DOHH2 (cell line): ENCODE results near the gene CSNK2A1.
"Not testable (repeated sequence)": the region's sequence is repeated elsewhere in the genome, so short reads cannot be mapped to it uniquely, and the experiment has no call there.

ENCODE experiments used
- H3F3A ChIP-seq: fragments of 200-600 bp; sonication (generic), shearing (Covaris generic); 2 replicates; pipeline ENCODE4 v1.6.0; 2016; ENCODE audit warnings: antibody characterized with exemption, mild to moderate bottlenecking; ENCODE audit not compliant: control insufficient read depth, insufficient read depth
- H3K27ac ChIP-seq: fragments of 200-600 bp; sonication (generic); 2 replicates; pipeline ENCODE4 v1.5.1; 2014; ENCODE audit warnings: low read depth, mild to moderate bottlenecking, low read length, moderate library complexity
- H3K27me3 ChIP-seq: fragments of 200-600 bp; sonication (generic); 2 replicates; pipeline ENCODE4 v1.6.1; 2014; ENCODE audit warnings: mild to moderate bottlenecking, low read length, mixed read lengths; ENCODE audit not compliant: control insufficient read depth
- H3K36me3 ChIP-seq: fragments of 200-600 bp; sonication (generic); 2 replicates; pipeline ENCODE4 v1.6.1; 2014; ENCODE audit warnings: mild to moderate bottlenecking, low read length, moderate library complexity, mixed read lengths; ENCODE audit not compliant: control insufficient read depth
- H3K4me1 ChIP-seq: fragments of 200-600 bp; sonication (generic); 2 replicates; pipeline ENCODE4 v1.6.1; 2014; ENCODE audit warnings: mild to moderate bottlenecking, low read length, mixed read lengths; ENCODE audit not compliant: control insufficient read depth
- H3K4me2 ChIP-seq: fragments of 200-600 bp; sonication (generic); 2 replicates; pipeline ENCODE4 v1.6.0; 2014; ENCODE audit warnings: mild to moderate bottlenecking, low read length, moderate library complexity
- H3K4me3 ChIP-seq: fragments of 200-600 bp; sonication (generic); 2 replicates; pipeline ENCODE4 v1.5.1; 2014; ENCODE audit warnings: mild to moderate bottlenecking, low read length, mixed read lengths
- H3K79me2 ChIP-seq: fragments of 200-600 bp; sonication (generic); 2 replicates; pipeline ENCODE4 v1.6.1; 2014; ENCODE audit warnings: mild to moderate bottlenecking, low read length, mixed read lengths; ENCODE audit not compliant: control insufficient read depth
- H3K9me2 ChIP-seq: fragments of 200-600 bp; sonication (generic); replicated peaks from 2 replicates; pipeline ENCODE4 v1.6.1; 2014; ENCODE audit warnings: mild to moderate bottlenecking, low read length, mixed read lengths; ENCODE audit not compliant: control insufficient read depth
- H3K9me3 ChIP-seq: fragments of 200-600 bp; sonication (generic); 2 replicates; pipeline ENCODE4 v1.6.1; 2014; ENCODE audit warnings: antibody characterized with exemption, low read length, mixed read lengths; ENCODE audit not compliant: control insufficient read depth, insufficient read depth
- H4K20me1 ChIP-seq: fragments of 200-600 bp; sonication (generic); 2 replicates; pipeline ENCODE4 v1.6.0; 2014; ENCODE audit warnings: low read depth, mild to moderate bottlenecking, antibody characterized with exemption, low read length, moderate library complexity; ENCODE audit not compliant: control insufficient read depth, insufficient read depth
- EZH2phosphoT487 ChIP-seq: fragments of 200-600 bp; sonication (generic); IDR thresholded peaks from 2 replicates; pipeline ENCODE4 v1.6.1; 2017; ENCODE audit warnings: borderline replicate concordance, mild to moderate bottlenecking, antibody characterized with exemption, low read length, moderate library complexity, mixed read lengths
- TF ChIP-seq, protein P1 (sequence below): fragments of 200-600 bp; sonication (generic); IDR thresholded peaks from one replicate; pipeline ENCODE4 v1.5.1; 2014; ENCODE audit warnings: antibody characterized with exemption, mild to moderate bottlenecking, low read depth, low read length; ENCODE audit not compliant: poor library complexity, severe bottlenecking

CSNK2A1 gene

DNA sequence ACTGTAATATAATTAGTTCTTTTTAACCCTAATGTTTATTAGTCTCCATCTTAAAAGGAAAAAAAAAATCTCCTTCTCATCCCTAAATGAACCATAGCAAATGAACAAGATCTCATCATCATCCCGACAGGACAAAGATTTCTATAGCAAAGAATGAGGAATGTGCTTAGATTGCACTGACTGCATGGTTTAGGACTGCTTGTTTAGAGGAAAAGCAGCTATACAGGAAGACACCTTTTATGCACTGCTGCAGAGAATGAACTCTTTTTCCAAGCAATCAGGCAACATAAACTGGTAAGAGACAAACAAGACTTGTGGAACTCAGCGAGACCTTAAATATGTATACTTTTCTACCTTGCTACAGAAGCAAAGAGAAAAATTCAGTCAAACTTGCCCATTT, 26.8 kb downstream of the CSNK2A1 start:
- no peak overlapping the region for H3K4me3 ChIP-seq
- no peaks in the 10 kb centered on the region for H3K9me2 ChIP-seq
- no peak overlapping the region for H3K4me2 ChIP-seq
- H3K4me1 ChIP-seq, result peaks cover 15% of the 10 kb centered on the region
- no peaks in the 10 kb centered on the region for H3K27me3 ChIP-seq
- H3K36me3 ChIP-seq, result peaks cover 56% of the 10 kb centered on the region
- TF ChIP-seq, protein P1, sequence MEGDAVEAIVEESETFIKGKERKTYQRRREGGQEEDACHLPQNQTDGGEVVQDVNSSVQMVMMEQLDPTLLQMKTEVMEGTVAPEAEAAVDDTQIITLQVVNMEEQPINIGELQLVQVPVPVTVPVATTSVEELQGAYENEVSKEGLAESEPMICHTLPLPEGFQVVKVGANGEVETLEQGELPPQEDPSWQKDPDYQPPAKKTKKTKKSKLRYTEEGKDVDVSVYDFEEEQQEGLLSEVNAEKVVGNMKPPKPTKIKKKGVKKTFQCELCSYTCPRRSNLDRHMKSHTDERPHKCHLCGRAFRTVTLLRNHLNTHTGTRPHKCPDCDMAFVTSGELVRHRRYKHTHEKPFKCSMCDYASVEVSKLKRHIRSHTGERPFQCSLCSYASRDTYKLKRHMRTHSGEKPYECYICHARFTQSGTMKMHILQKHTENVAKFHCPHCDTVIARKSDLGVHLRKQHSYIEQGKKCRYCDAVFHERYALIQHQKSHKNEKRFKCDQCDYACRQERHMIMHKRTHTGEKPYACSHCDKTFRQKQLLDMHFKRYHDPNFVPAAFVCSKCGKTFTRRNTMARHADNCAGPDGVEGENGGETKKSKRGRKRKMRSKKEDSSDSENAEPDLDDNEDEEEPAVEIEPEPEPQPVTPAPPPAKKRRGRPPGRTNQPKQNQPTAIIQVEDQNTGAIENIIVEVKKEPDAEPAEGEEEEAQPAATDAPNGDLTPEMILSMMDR, result no peak
- TF ChIP-seq EZH2phosphoT487, result no peak
- peaks cover 3% of the 10 kb centered on the region; the same call in 1 of the 2 replicates for H3F3A ChIP-seq
- no peak overlapping the region for H3K27ac ChIP-seq
- peaks cover 28% of the 10 kb centered on the region for H4K20me1 ChIP-seq
- H3K79me2 ChIP-seq, result peaks cover 97% of the 10 kb centered on the region
- peaks cover 15% of the 10 kb centered on the region; the same call in 1 of the 2 replicates for H3K9me3 ChIP-seq

DNA sequence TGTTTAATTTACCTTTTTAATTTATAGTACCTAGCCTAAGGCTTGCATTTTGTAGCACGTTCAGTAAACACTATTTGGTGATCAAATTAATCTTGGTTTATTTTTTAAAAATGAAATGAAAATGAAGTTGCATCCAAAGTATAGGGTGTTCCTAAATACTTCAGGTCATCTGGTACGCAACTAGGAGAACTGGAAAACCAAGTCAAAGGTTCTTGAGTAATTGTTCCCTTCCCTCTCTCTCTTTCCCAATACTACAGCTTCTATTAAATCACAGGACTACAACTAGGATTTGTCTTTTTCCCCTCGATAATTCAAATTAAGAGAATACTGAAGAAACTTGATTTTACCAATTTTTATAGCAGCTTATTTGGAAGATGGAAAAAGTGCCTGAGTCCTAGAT, 27.9 kb downstream of the CSNK2A1 start:
- no peak overlapping the region for H3K27ac ChIP-seq
- H3K9me3 ChIP-seq, result peaks cover 4% of the 10 kb centered on the region; the same call in 1 of the 2 replicates
- H3F3A ChIP-seq, result peaks cover 3% of the 10 kb centered on the region; the same call in 1 of the 2 replicates
- H3K79me2 ChIP-seq, result peaks cover 97% of the 10 kb centered on the region
- no peaks in the 10 kb centered on the region for H3K9me2 ChIP-seq
- no peak overlapping the region for H3K4me2 ChIP-seq
- TF ChIP-seq, protein P1, result no peak
- TF ChIP-seq EZH2phosphoT487, result no peak
- H3K4me3 ChIP-seq, result no peak overlapping the region
- H3K36me3 ChIP-seq, result peaks cover 48% of the 10 kb centered on the region
- peaks cover 29% of the 10 kb centered on the region for H4K20me1 ChIP-seq
- H3K27me3 ChIP-seq, result no peaks in the 10 kb centered on the region
- H3K4me1 ChIP-seq, result peaks cover 26% of the 10 kb centered on the region

DNA sequence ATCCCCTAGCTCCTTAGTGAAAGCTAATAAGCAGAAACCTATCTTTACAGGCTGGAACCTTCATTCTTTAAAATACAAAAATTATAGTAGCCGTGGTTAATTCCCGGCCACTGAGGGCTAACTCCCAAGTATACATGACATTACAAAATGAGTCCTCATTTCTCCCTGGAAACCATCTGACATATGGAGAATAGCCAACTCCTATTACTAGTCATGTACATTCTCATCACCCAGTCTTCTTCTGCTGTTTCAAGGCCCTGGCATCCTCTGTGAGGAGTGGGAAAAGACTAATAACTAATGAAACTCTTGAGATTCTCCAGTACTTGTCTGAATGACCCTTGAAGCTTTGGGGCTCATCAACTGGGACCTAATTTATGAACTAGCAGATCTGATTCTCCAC, 30.2 kb downstream of the CSNK2A1 start:
- Histone ChIP-seq H3K9me3 (no peaks in the 10 kb centered on the region), H3K4me2 (no peak overlapping the region), H3K79me2 (peaks cover 99% of the 10 kb centered on the region), H3K27ac (no peak overlapping the region), H3K36me3 (peaks cover 47% of the 10 kb centered on the region), H3K4me3 (no peak overlapping the region), H3K27me3 (no peaks in the 10 kb centered on the region), H4K20me1 (peaks cover 37% of the 10 kb centered on the region), H3K9me2 (no peaks in the 10 kb centered on the region), H3F3A (0 out of 2 replicates have a peak, but pooled peaks cover 3% of the 10 kb centered on the region), H3K4me1 (peaks cover 42% of the 10 kb centered on the region)
- TF ChIP-seq, protein P1, result no peak
- no peak for TF ChIP-seq EZH2phosphoT487

DNA sequence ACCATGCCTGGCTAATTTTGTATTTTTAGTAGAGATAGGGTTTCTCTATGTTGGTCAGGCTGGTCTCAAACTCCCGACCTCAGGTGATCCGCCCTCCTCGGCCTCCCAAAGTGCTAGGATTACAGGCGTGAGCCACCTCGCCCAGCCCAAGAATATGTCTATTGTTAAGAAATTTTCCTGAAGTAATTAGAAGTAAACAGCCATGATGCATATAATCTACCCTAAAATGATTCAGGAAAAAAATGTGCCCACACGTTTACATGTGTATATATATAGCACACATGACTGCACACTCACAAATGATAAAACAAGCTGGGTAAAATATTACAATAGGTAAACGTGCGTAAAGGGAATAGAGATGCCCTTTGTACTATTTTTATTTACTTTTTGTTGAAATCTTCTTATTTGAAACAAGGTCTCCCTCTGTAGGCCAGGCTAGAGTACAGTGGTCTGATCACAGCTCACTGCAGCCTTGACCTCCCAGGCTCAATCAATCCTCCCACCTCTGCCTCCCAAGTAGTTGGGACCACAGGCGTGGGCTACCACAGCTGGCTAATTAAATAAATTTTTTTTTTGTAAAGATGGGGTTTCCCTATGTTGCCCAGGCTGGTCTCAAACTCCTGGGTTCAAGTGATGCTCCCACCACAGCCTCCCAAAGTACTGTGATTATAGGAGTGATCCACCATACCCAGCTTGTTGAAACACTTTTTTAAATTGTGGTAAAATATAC, 33.1 kb downstream of the CSNK2A1 start:
- Histone ChIP-seq H4K20me1 (peaks cover 38% of the 10 kb centered on the region), H3K4me1 (peaks cover 42% of the 10 kb centered on the region), H3K36me3 (peaks cover 54% of the 10 kb centered on the region), H3K79me2 (peaks cover 95% of the 10 kb centered on the region)
- not testable (repeated sequence) for H3K27ac ChIP-seq, H3K4me3 ChIP-seq, H3K9me2 ChIP-seq, H3K4me2 ChIP-seq, H3F3A ChIP-seq, H3K9me3 ChIP-seq, H3K27me3 ChIP-seq

DNA sequence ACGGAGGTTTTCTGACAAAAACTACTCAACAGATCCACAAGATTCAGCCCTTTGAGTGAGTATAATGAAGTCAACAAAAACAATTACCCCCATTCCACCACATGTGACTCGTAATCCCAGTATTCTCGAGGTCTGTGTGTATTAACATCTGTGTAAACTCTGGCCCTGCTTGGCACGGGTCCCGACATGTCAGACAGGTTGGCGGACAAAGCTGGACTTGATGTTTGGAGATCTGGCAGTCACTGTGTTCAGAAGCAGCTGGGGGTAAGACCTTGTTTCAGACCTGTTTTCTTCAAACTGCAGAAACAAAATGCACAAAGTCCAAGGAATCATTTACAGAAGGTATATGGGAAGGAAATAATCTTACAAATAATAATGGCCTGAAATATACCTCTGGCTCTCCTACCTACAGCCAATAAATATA, 35.2 kb downstream of the CSNK2A1 start:
- Histone ChIP-seq H4K20me1 (peaks cover 24% of the 10 kb centered on the region; the same call in 1 of the 2 replicates), H3K36me3 (peaks cover 64% of the 10 kb centered on the region), H3K79me2 (peaks cover 73% of the 10 kb centered on the region), H3K4me1 (peaks cover 37% of the 10 kb centered on the region)
- H3K4me3 ChIP-seq, H3K27ac ChIP-seq, H3K9me2 ChIP-seq, H3K4me2 ChIP-seq, H3F3A ChIP-seq, H3K9me3 ChIP-seq, H3K27me3 ChIP-seq: not testable (repeated sequence)
